ENCODE measurements around the gene COMMD3. TPM values are rescaled to one million over a fixed set of nuclear protein-coding genes. Genes with fewer than 3 reads are reported as not detected.

The COMMD3 gene
- total and polyA plus RNA-seq, 9 of the 15 experiments (the other 6 are each of a cell fraction or from before 2014, with no cell fraction given), result 50.7 to 217 (median 80.1) TPM

DNA sequence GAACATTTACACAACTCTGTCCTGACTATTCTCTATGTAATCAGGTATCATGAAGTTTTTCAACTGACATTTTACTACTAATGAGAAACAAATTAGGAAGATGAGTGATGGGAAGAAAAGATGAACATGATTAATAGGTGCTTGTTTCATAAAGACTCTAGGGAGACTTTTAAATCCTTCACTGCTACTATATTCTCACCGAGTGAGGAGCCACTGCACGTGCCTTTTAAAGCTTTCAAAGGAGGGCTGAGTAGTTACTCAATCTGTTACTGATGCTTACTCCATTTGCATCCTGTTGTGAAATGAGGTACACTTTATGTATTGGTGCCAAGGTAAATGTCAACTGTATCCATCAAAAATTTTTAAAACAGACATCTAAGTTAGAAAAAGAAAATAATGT lies 1.3 kb upstream of the COMMD3 start (continued):
- no peak for TF ChIP-seq CHD7 (IDR thresholded peaks at IDR 0.05; ENCODE audit: low read depth, low read length)
- TF ChIP-seq MAFF (IDR thresholded peaks at IDR 0.05; ENCODE audit: low read length), result no peak
- no peak for TF ChIP-seq ESRRB (CRISPR knock-in tag; IDR thresholded peaks at IDR 0.05; ENCODE audit: borderline replicate concordance)
- no peak for TF ChIP-seq ARNT (IDR thresholded peaks at IDR 0.05)
- TF ChIP-seq STAG1 (CRISPR knock-in tag; IDR thresholded peaks at IDR 0.05; ENCODE audit: borderline replicate concordance), result no peak
- TF ChIP-seq XRCC4 (IDR thresholded peaks at IDR 0.05; ENCODE audit: extremely low read depth, insufficient read depth, insufficient read length), result no peak
- no peak for TF ChIP-seq ZC3H8 (IDR thresholded peaks at IDR 0.05)
- TF ChIP-seq RB1 (IDR thresholded peaks at IDR 0.05; ENCODE audit: low read depth), result no peak
- TF ChIP-seq RAD51 (IDR thresholded peaks at IDR 0.05; ENCODE audit: borderline replicate concordance, low read depth), result no peak
- TF ChIP-seq, protein P1, sequence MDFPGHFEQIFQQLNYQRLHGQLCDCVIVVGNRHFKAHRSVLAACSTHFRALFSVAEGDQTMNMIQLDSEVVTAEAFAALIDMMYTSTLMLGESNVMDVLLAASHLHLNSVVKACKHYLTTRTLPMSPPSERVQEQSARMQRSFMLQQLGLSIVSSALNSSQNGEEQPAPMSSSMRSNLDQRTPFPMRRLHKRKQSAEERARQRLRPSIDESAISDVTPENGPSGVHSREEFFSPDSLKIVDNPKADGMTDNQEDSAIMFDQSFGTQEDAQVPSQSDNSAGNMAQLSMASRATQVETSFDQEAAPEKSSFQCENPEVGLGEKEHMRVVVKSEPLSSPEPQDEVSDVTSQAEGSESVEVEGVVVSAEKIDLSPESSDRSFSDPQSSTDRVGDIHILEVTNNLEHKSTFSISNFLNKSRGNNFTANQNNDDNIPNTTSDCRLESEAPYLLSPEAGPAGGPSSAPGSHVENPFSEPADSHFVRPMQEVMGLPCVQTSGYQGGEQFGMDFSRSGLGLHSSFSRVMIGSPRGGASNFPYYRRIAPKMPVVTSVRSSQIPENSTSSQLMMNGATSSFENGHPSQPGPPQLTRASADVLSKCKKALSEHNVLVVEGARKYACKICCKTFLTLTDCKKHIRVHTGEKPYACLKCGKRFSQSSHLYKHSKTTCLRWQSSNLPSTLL (IDR thresholded peaks at IDR 0.05), result no peak
- no peak for TF ChIP-seq HDAC1 (IDR thresholded peaks at IDR 0.05)
- no peak for TF ChIP-seq NR2C1 (IDR thresholded peaks at IDR 0.05)
- no peak for TF ChIP-seq NR2C1 (tag; IDR thresholded peaks at IDR 0.05)
- no peak for TF ChIP-seq PHF21A (IDR thresholded peaks at IDR 0.05; ENCODE audit: borderline replicate concordance, low read depth)
- TF ChIP-seq STAT5B (CRISPR knock-in tag; IDR thresholded peaks at IDR 0.05), result no peak
- TF ChIP-seq RBM15 (IDR thresholded peaks at IDR 0.05; ENCODE audit: insufficient read depth, low read length), result no peak

Data from K562 (cell line).